ENCODE data around the gene CCDC85C. TPM values are rescaled to one million over a fixed set of nuclear protein-coding genes. Genes with fewer than 3 reads are reported as not detected.

The CCDC85C gene
- total RNA-seq, 1 donor: 2.9 TPM

- no peak overlapping the region for H3K4me3 ChIP-seq (ENCODE audit: low read depth, low read length)
- peak; percentile 49 for DNase-seq (ENCODE audit: low read depth)
- no peak for TF ChIP-seq CTCF (IDR thresholded peaks at IDR 0.05; ENCODE audit: insufficient read depth, low read length)
Observed at GRCh38 chr14:99522457-99522891, 81.5 kb downstream of the CCDC85C start.

- DNase-seq (ENCODE audit: low read depth): no peak
- no peak overlapping the region for H3K4me3 ChIP-seq (ENCODE audit: low read depth, low read length)
- TF ChIP-seq CTCF (IDR thresholded peaks at IDR 0.05; ENCODE audit: insufficient read depth, low read length): no peak
Observed at GRCh38 chr14:99522025-99522401, 82.0 kb downstream of the CCDC85C start.

DNA sequence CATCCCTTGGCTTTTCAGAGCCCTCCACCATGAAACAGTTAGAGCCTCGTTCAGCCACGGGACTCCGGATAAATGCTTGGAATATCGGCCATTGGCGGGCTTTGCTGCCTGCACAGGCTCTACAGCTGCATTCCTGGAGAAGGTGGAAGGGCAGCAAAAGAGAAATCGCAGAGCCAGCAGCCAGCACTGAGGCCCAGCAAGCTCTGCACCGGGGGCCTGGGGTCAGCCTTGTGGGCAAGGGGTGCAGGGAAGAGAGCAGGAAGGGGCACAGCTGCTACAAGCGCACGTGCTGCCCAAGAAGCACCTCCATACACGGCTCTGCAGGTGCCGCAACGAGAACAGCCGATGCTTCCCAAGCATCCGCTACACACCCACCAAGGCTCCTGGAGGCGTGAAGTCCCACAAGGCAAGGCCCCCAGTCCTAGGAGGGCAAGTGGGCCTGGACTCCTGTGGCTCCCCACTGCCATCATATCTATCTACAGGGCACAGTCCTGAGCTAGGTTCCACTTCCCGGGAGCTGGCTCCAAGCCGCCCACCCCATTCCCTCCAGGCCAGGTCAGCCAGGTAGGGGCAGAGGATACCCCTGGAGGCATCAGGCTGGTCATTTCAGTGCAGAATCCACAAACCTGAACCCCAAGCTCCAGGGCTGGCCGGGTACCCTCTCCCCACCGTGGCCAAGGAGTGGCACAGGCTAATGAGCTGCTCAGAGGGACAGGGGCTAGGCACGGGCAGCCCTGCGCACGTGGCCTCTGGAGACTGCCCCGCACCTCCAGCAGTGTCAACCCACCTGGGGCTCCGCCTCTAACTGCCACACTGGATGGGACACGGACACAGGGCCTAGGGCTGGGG, 82.6 kb downstream of the CCDC85C start:
- TF ChIP-seq CTCF (IDR thresholded peaks at IDR 0.05; ENCODE audit: insufficient read depth, low read length): no peak
- DNase-seq (ENCODE audit: low read depth): no peak

GRCh38 chr14:99520571-99521081, 83.4 kb downstream of the CCDC85C start:
- no peak for DNase-seq (ENCODE audit: low read depth)
- H3K4me3 ChIP-seq (ENCODE audit: low read depth, low read length): no peak overlapping the region
- TF ChIP-seq CTCF (IDR thresholded peaks at IDR 0.05; ENCODE audit: insufficient read depth, low read length): no peak

More for the DNA sequence above, 82.6 kb downstream of the CCDC85C start:
- H3K4me3 ChIP-seq (ENCODE audit: low read depth, low read length): no peak overlapping the region

DNA sequence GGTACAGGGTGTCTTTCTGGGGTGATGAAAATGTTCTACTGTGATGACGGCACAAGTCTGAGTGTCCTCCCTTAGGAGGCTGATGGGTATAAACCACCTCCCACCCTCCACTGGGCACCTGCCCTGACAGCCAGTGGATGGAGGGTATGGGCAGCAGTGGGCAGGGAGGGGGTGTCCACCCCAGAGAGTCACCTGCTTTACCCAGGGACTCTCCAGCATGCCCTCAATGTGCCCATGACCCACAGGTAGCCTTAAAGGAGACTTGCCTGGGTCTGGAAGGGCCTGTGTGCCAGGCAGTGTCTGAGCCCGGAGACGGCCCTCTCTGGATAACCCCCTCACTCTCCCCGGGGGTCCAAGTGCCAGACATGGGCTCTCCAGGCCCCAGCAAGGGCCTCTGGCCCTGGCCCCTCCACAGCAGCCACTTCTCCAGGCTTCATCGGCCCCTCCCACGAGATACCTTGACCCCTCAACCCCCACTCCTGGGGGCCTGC, 84.0 kb downstream of the CCDC85C start:
- DNase-seq (ENCODE audit: low read depth): no peak
- TF ChIP-seq CTCF (IDR thresholded peaks at IDR 0.05; ENCODE audit: insufficient read depth, low read length): no peak

GRCh38 chr14:99519347-99519881, 84.6 kb downstream of the CCDC85C start:
- H3K4me3 ChIP-seq (ENCODE audit: low read depth, low read length): no peak overlapping the region
- DNase-seq (ENCODE audit: low read depth): no peak
- TF ChIP-seq CTCF (IDR thresholded peaks at IDR 0.05; ENCODE audit: insufficient read depth, low read length): no peak

More for the DNA sequence above, 84.0 kb downstream of the CCDC85C start:
- H3K4me3 ChIP-seq (ENCODE audit: low read depth, low read length): no peak overlapping the region
